Measurements from ENCODE around the gene TMPRSS9.

DNA sequence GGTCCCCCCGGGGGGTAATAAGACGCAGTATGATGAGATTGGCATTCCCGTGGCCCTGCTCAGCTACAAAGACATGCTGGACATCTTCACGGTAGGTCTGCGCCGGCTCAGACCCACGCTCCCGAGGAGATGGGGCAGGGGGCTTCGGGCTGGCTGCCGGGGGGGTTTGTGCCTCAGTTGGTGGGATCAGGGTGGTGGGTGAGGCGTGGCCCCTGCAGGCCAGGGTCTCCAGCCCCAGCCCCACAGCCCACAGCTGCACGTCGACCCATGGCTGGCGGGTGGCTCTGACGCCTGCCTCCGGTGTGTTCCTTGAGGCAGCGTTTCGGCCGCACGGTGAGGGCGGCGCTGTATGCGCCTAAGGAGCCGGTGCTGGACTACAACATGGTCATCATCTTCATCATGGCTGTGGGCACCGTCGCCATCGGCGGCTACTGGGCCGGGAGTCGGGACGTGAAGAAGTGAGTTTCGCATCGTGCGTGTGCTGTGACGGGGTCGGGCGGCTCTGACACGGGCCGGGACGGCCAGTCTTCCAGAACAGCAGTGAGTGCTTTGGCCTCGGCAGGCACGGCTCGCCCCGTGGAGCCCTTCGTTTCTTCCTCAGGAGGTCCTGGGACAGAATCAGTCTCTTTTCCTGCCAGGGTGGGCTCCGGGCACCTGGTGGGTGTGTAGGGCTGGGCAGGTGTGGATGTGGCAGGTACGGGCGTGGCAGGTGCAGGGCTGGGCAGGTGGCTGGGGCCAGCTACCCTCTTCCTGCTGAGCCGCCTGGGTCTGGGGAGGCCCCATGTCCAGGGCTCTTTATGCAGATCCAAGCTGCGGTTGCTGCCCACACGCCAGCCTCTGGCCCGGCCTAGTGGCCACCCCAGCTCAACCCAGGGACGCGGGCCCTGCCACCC, 21.1 kb upstream of the TMPRSS9 start:
- TF ChIP-seq, protein P1, sequence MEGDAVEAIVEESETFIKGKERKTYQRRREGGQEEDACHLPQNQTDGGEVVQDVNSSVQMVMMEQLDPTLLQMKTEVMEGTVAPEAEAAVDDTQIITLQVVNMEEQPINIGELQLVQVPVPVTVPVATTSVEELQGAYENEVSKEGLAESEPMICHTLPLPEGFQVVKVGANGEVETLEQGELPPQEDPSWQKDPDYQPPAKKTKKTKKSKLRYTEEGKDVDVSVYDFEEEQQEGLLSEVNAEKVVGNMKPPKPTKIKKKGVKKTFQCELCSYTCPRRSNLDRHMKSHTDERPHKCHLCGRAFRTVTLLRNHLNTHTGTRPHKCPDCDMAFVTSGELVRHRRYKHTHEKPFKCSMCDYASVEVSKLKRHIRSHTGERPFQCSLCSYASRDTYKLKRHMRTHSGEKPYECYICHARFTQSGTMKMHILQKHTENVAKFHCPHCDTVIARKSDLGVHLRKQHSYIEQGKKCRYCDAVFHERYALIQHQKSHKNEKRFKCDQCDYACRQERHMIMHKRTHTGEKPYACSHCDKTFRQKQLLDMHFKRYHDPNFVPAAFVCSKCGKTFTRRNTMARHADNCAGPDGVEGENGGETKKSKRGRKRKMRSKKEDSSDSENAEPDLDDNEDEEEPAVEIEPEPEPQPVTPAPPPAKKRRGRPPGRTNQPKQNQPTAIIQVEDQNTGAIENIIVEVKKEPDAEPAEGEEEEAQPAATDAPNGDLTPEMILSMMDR (IDR thresholded peaks at IDR 0.05 in 8 of 11, conservative IDR thresholded peaks at IDR 0.05 in 3 of 11), result no peak
- TF ChIP-seq POLR2AphosphoS5 (IDR thresholded peaks at IDR 0.05) (no peak), POLR2A (IDR thresholded peaks at IDR 0.05) (no peak)
